HEK293 (cell line): Measurements from ENCODE around the gene HAUS1.

Source experiments
- CTCF ChIA-PET: fragments of 350-600 bp; formaldehyde crosslinking; extraction: SDS; loops from one replicate; lab custom pipeline; 2021; ENCODE audit warnings: antibody characterized with exemption; lab: Yijun Ruan, JAX
- POLR2A ChIA-PET: fragments of 300-600 bp; formaldehyde crosslinking; extraction: SDS; loops from one replicate; lab custom pipeline; 2020; ENCODE audit warnings: antibody characterized with exemption, inconsistent platforms; lab: Yijun Ruan, JAX
- H3K27ac ChIP-seq: fragments of 200-500 bp; sonication (Bioruptor generic); 2 replicates; pipeline ENCODE4 v1.5.1; 2014; ENCODE audit warnings: low read depth, low read length, control low read depth, inconsistent platforms; ENCODE audit errors: extremely low read depth
- H3K36me3 ChIP-seq, 2 experiments: fragments of 200-500 bp in 1 of 2; sonication (Bioruptor generic) in 1 of 2; 1 replicate in 1 of 2; 2 replicates in 1 of 2; pipeline ENCODE4 v1.5.1; 2014 to 2017; ENCODE audit warnings: inconsistent platforms in 2 of 2, low read length in 2 of 2; ENCODE audit not compliant: control insufficient read depth in 2 of 2, insufficient read depth in 1 of 2
- H3K4me1 ChIP-seq: fragments of 200-500 bp; sonication (Bioruptor generic); 2 replicates; pipeline ENCODE4 v1.5.1; 2014; ENCODE audit warnings: mild to moderate bottlenecking, low read length, inconsistent platforms; ENCODE audit not compliant: control insufficient read depth, insufficient read depth
- H3K4me3 ChIP-seq: 2 replicates; pipeline ENCODE4 v1.5.1; 2011; ENCODE audit warnings: low read depth, mild to moderate bottlenecking, control low read depth, low read length, moderate library complexity
- H3K9me3 ChIP-seq: fragments of 200-500 bp; sonication (Bioruptor generic); 2 replicates; pipeline ENCODE4 v1.5.1; 2014; ENCODE audit warnings: low read depth, low read length, inconsistent platforms; ENCODE audit not compliant: control insufficient read depth, insufficient read depth
- EGR2 ChIP-seq: fragments of 450-650 bp; formaldehyde crosslinking; IDR thresholded peaks from 2 replicates; pipeline ENCODE4 v1.5.1; 2016; ENCODE audit warnings: low read depth, missing biosample characterization, missing genetic modification characterization
- IKZF3 ChIP-seq: fragments of 450-650 bp; IDR thresholded peaks from 2 replicates; pipeline ENCODE4 v1.5.0; 2018; ENCODE audit warnings: missing biosample characterization, mild to moderate bottlenecking, missing genetic modification characterization, moderate library complexity
- PRDM2 ChIP-seq: fragments of 450-650 bp; formaldehyde crosslinking; IDR thresholded peaks from 2 replicates; pipeline ENCODE4 v1.5.1; 2016; ENCODE audit warnings: missing biosample characterization, missing genetic modification characterization, borderline replicate concordance
- RBAK ChIP-seq: fragments of 450-650 bp; formaldehyde crosslinking; IDR thresholded peaks from 2 replicates; pipeline ENCODE4 v1.5.1; 2016; ENCODE audit warnings: missing biosample characterization, missing genetic modification characterization
- SP3 ChIP-seq: fragments of 450-650 bp; formaldehyde crosslinking; IDR thresholded peaks from 2 replicates; pipeline ENCODE4 v1.5.1; 2016; ENCODE audit warnings: missing biosample characterization, missing genetic modification characterization
- WT1 ChIP-seq: fragments of 450-650 bp; formaldehyde crosslinking; IDR thresholded peaks from 2 replicates; pipeline ENCODE4 v1.5.1; 2016; ENCODE audit warnings: missing biosample characterization, missing genetic modification characterization
- YY1 ChIP-seq: fragments of 450-650 bp; formaldehyde crosslinking; IDR thresholded peaks from 2 replicates; pipeline ENCODE4 v1.5.1; 2018; ENCODE audit warnings: missing biosample characterization, missing genetic modification characterization
- YY2 ChIP-seq: fragments of 450-650 bp; formaldehyde crosslinking; IDR thresholded peaks from 2 replicates; pipeline ENCODE4 v1.5.1; 2016; ENCODE audit warnings: missing biosample characterization, missing genetic modification characterization
- ZBTB11 ChIP-seq: fragments of 450-650 bp; formaldehyde crosslinking; conservative IDR thresholded peaks from 2 replicates; pipeline ENCODE4 v1.5.1; 2016; ENCODE audit warnings: low read depth, missing biosample characterization, missing genetic modification characterization
- ZBTB17 ChIP-seq: fragments of 450-650 bp; formaldehyde crosslinking; IDR thresholded peaks from 2 replicates; pipeline ENCODE4 v1.5.1; 2016; ENCODE audit warnings: missing biosample characterization, missing genetic modification characterization
- ZNF280D ChIP-seq: fragments of 450-650 bp; formaldehyde crosslinking; IDR thresholded peaks from 2 replicates; pipeline ENCODE4 v1.5.1; 2016; ENCODE audit warnings: missing biosample characterization, missing genetic modification characterization
- ZNF302 ChIP-seq: fragments of 450-650 bp; formaldehyde crosslinking; IDR thresholded peaks from 2 replicates; pipeline ENCODE4 v1.5.1; 2016; ENCODE audit warnings: missing biosample characterization, missing genetic modification characterization, low read depth
- ZNF354C ChIP-seq: fragments of 450-650 bp; formaldehyde crosslinking; IDR thresholded peaks from 2 replicates; pipeline ENCODE4 v1.5.1; 2016; ENCODE audit warnings: missing biosample characterization, missing genetic modification characterization, low read depth, borderline replicate concordance
- ZNF433 ChIP-seq: fragments of 450-650 bp; formaldehyde crosslinking; IDR thresholded peaks from 2 replicates; pipeline ENCODE4 v1.5.1; 2016; ENCODE audit warnings: missing biosample characterization, missing genetic modification characterization, low read depth
- ZNF529 ChIP-seq: fragments of 450-650 bp; formaldehyde crosslinking; IDR thresholded peaks from 2 replicates; pipeline ENCODE4 v1.5.1; 2017; ENCODE audit warnings: missing genetic modification characterization, missing biosample characterization; ENCODE audit not compliant: insufficient replicate concordance
- ZNF585B ChIP-seq: fragments of 450-650 bp; formaldehyde crosslinking; IDR thresholded peaks from 2 replicates; pipeline ENCODE4 v1.5.1; 2016; ENCODE audit warnings: missing biosample characterization, missing genetic modification characterization
- ZNF596 ChIP-seq: fragments of 450-650 bp; IDR thresholded peaks from 2 replicates; pipeline ENCODE4 v1.5.0; 2018; ENCODE audit warnings: missing biosample characterization, mild to moderate bottlenecking, missing genetic modification characterization, moderate library complexity
- ZNF629 ChIP-seq: fragments of 450-650 bp; formaldehyde crosslinking; IDR thresholded peaks from 2 replicates; pipeline ENCODE4 v1.5.1; 2017; ENCODE audit warnings: missing biosample characterization, missing genetic modification characterization
- ZNF747 ChIP-seq: fragments of 450-650 bp; formaldehyde crosslinking; IDR thresholded peaks from 2 replicates; pipeline ENCODE4 v1.5.1; 2016; ENCODE audit warnings: missing biosample characterization, missing genetic modification characterization
- ZNF768 ChIP-seq: fragments of 450-650 bp; formaldehyde crosslinking; IDR thresholded peaks from 2 replicates; pipeline ENCODE4 v1.5.1; 2018; ENCODE audit warnings: missing biosample characterization, mild to moderate bottlenecking, missing genetic modification characterization
- ZNF785 ChIP-seq: fragments of 450-650 bp; formaldehyde crosslinking; IDR thresholded peaks from 2 replicates; pipeline ENCODE4 v1.5.1; 2016; ENCODE audit warnings: missing biosample characterization, missing genetic modification characterization
- ZSCAN16 ChIP-seq: fragments of 450-650 bp; formaldehyde crosslinking; IDR thresholded peaks from 2 replicates; pipeline ENCODE4 v1.5.1; 2016; ENCODE audit warnings: missing biosample characterization, missing genetic modification characterization
- ZSCAN30 ChIP-seq: fragments of 450-650 bp; IDR thresholded peaks from 2 replicates; pipeline ENCODE4 v1.5.1; 2018; ENCODE audit warnings: missing biosample characterization, mild to moderate bottlenecking, missing genetic modification characterization, moderate library complexity

Gene HAUS1

GRCh38 chr18:46155641-46156051 lies 51.5 kb downstream of the HAUS1 start:
- peaks cover 8% of the 10 kb centered on the region for H3K4me1 ChIP-seq
- H3K4me3 ChIP-seq: no peak overlapping the region
- CTCF ChIA-PET: interaction anchor here (1.1 to 6.0 kb wide), 2 partner anchors 17 to 502 kb away, joined by 3 to 53 read pairs; a partner anchor contains a TSS
- POLR2A ChIA-PET: interaction anchor here (1.5 kb wide), 1 partner anchor 18 kb away, joined by 5 read pairs; a partner anchor contains a TSS
- no peak overlapping the region for H3K27ac ChIP-seq
- no peaks in the 10 kb centered on the region for H3K36me3 ChIP-seq
- H3K9me3 ChIP-seq: no peaks in the 10 kb centered on the region
- TF ChIP-seq RBAK: no peak
- no peak for TF ChIP-seq ZSCAN30 (tag by site-specific recombination)
- TF ChIP-seq ZNF280D (tag by site-specific recombination): no peak
- TF ChIP-seq ZNF747 (tag by site-specific recombination): no peak
- TF ChIP-seq YY1 (tag by site-specific recombination): no peak
- no peak for TF ChIP-seq ZNF596
- no peak for TF ChIP-seq ZNF629 (tag by site-specific recombination)
- TF ChIP-seq ZNF529 (tag by site-specific recombination): no peak
- TF ChIP-seq ZNF768 (tag by site-specific recombination): no peak
- no peak for TF ChIP-seq EGR2 (tag by site-specific recombination)
- no peak for TF ChIP-seq ZNF433 (tag by site-specific recombination)
- TF ChIP-seq ZSCAN16 (tag by site-specific recombination): no peak
- TF ChIP-seq SP3 (tag by site-specific recombination): no peak
- TF ChIP-seq WT1: no peak

- Histone ChIP-seq H3K36me3 (no peaks in the 10 kb centered on the region), H3K9me3 (no peaks in the 10 kb centered on the region), H3K4me1 (peaks cover 8% of the 10 kb centered on the region), H3K4me3 (no peak overlapping the region), H3K27ac (no peak overlapping the region)
- ChIA-PET CTCF (interaction anchor here (1.1 to 6.0 kb wide), 3 partner anchors 16 to 502 kb away, joined by 3 to 53 read pairs (median 10); a partner anchor contains a TSS), POLR2A (interaction anchor here (1.5 kb wide), 1 partner anchor 17 kb away, joined by 5 read pairs; a partner anchor contains a TSS)
- TF ChIP-seq IKZF3 (tag by site-specific recombination): no peak
- no peak for TF ChIP-seq YY2 (tag by site-specific recombination)
- TF ChIP-seq PRDM2 (tag by site-specific recombination): no peak
- TF ChIP-seq ZNF354C (tag by site-specific recombination): no peak
- no peak for TF ChIP-seq YY1 (tag by site-specific recombination)
- TF ChIP-seq ZNF785 (tag by site-specific recombination): no peak
- TF ChIP-seq ZBTB17 (tag by site-specific recombination): no peak
- TF ChIP-seq ZNF302 (tag by site-specific recombination): no peak
- TF ChIP-seq ZBTB11 (tag by site-specific recombination): no peak
- no peak for TF ChIP-seq ZNF585B
Observed at GRCh38 chr18:46156124-46156745, 52.0 kb downstream of the HAUS1 start.
